Inflammatory macrophage (primary cell): ENCODE measurements around the gene ABHD5.
"Not testable (repeated sequence)": the region's sequence is repeated elsewhere in the genome, so short reads cannot be mapped to it uniquely, and the experiment has no call there.

Experiments
- DNase-seq, 2 donors: peaks; one replicate each; pipeline ENCODE4 v3.0.0-alpha.2; 2020 to 2022
- total RNA-seq, 18 experiments: gene quantifications; one replicate each; lab custom pipeline; 2026; ENCODE audit warnings: mixed read lengths in 6 of 18, inconsistent platforms in 2 of 18; lab: John Stamatoyannopoulos, UW

ABHD5 gene
- 16.0 to 78.5 (median 51.9) reads per million in 18 experiments for total RNA-seq

- DNase-seq = peak; percentile 95 to 98
Measured at GRCh38 chr3:43690400-43691119, at the start of gene ABHD5. Gene ABHD5, plus strand, starts transcription at chr3:43690938. Its CDS starts 55 bp downstream, at chr3:43690993.

- peak; percentile 72 to 84 for DNase-seq
Measured at GRCh38 chr3:43641306-43642114, 49.2 kb upstream of the ABHD5 start.

GRCh38 chr3:43644443-43644842, 46.3 kb upstream of the ABHD5 start:
- no peak for DNase-seq

- no peak for DNase-seq
Measured at GRCh38 chr3:43647331-43648166, 43.2 kb upstream of the ABHD5 start.

GRCh38 chr3:43648957-43649356, 41.8 kb upstream of the ABHD5 start:
- no peak for DNase-seq

- DNase-seq = no peak
Measured at GRCh38 chr3:43649365-43649968, 41.3 kb upstream of the ABHD5 start.

- DNase-seq = no peak
Measured at GRCh38 chr3:43650345-43650744, 40.4 kb upstream of the ABHD5 start.

- not testable (repeated sequence) for DNase-seq
Measured at GRCh38 chr3:43656390-43656789, 34.3 kb upstream of the ABHD5 start.

- DNase-seq = no peak
Measured at GRCh38 chr3:43659250-43659880, 31.4 kb upstream of the ABHD5 start.

- not testable (repeated sequence) for DNase-seq
Measured at GRCh38 chr3:43661376-43661775, 29.4 kb upstream of the ABHD5 start.

GRCh38 chr3:43665011-43665410, 25.7 kb upstream of the ABHD5 start:
- DNase-seq = not testable (repeated sequence)

GRCh38 chr3:43670635-43671522, 19.9 kb upstream of the ABHD5 start:
- no peak for DNase-seq

GRCh38 chr3:43674345-43675085, 16.2 kb upstream of the ABHD5 start:
- DNase-seq = no peak

GRCh38 chr3:43675593-43675992, 15.1 kb upstream of the ABHD5 start:
- no peak for DNase-seq

- peak; percentile 36 to 81 for DNase-seq
Measured at GRCh38 chr3:43676441-43676840, 14.3 kb upstream of the ABHD5 start.

GRCh38 chr3:43678375-43678774, 12.4 kb upstream of the ABHD5 start:
- DNase-seq = not testable (repeated sequence)

GRCh38 chr3:43678887-43679449, 11.8 kb upstream of the ABHD5 start:
- DNase-seq = not testable (repeated sequence)

- DNase-seq = not testable (repeated sequence)
Measured at GRCh38 chr3:43680857-43681256, 9.9 kb upstream of the ABHD5 start.

GRCh38 chr3:43684944-43685343, 5.8 kb upstream of the ABHD5 start:
- no peak for DNase-seq

GRCh38 chr3:43685921-43686320, 4.8 kb upstream of the ABHD5 start:
- DNase-seq = no peak
